Activated CD4-positive, alpha-beta T cell treated with anti-CD3 and anti-CD28 coated beads for 48 hours (primary cell): ENCODE data around the gene MCAM.

Source experiments
- DNase-seq: peaks from one replicate; pipeline ENCODE4 v3.0.0-alpha.2; 2020

Gene MCAM

GRCh38 chr11:119344291-119345010 lies 27.5 kb upstream of the MCAM start:
- DNase-seq = no peak

- DNase-seq = no peak
Measured at GRCh38 chr11:119343726-119344125, 26.8 kb upstream of the MCAM start.

- DNase-seq = no peak
Measured at GRCh38 chr11:119342362-119343130, 25.6 kb upstream of the MCAM start.

GRCh38 chr11:119342023-119342300 lies 25.0 kb upstream of the MCAM start:
- no peak for DNase-seq

GRCh38 chr11:119341222-119342022 lies 24.5 kb upstream of the MCAM start:
- DNase-seq = no peak

GRCh38 chr11:119340335-119341221 lies 23.6 kb upstream of the MCAM start, which contains the start of gene C1QTNF5:
TSS of gene C1QTNF5 (minus strand) at chr11:119340883. CDS start at chr11:119340397, 486 bp downstream.
- DNase-seq = no peak

GRCh38 chr11:119339589-119340334 lies 22.8 kb upstream of the MCAM start:
- peak; percentile 60 for DNase-seq

- no peak for DNase-seq
Measured at GRCh38 chr11:119338965-119339588, 22.1 kb upstream of the MCAM start.

GRCh38 chr11:119338318-119338890 lies 21.5 kb upstream of the MCAM start:
- DNase-seq = peak; percentile 81

GRCh38 chr11:119337581-119338317 lies 20.8 kb upstream of the MCAM start:
- DNase-seq = no peak

- no peak for DNase-seq
Measured at GRCh38 chr11:119336744-119337469, 20.0 kb upstream of the MCAM start.

GRCh38 chr11:119335655-119336543 lies 19.0 kb upstream of the MCAM start:
- no peak for DNase-seq

- no peak for DNase-seq
Measured at GRCh38 chr11:119335091-119335654, 18.2 kb upstream of the MCAM start.

- DNase-seq = peak; percentile 95
Measured at GRCh38 chr11:119334174-119334930, 17.4 kb upstream of the MCAM start, which contains the start of gene RNF26. TSS of gene RNF26 (plus strand) at chr11:119334527. CDS start at chr11:119335123, 596 bp downstream.

- DNase-seq = no peak
Measured at GRCh38 chr11:119332111-119332765, 15.3 kb upstream of the MCAM start.

GRCh38 chr11:119330237-119330636 lies 13.3 kb upstream of the MCAM start:
- DNase-seq = no peak

GRCh38 chr11:119329320-119329719 lies 12.4 kb upstream of the MCAM start:
- DNase-seq = no peak
